Measurements from ENCODE around the gene RNU1-4.
"Not testable (repeated sequence)": the region's sequence is repeated elsewhere in the genome, so short reads cannot be mapped to it uniquely, and the experiment has no call there.

Gene RNU1-4

GRCh38 chr1:16740047-16740964 is at the start of gene RNU1-4:
TSS of gene RNU1-4 (plus strand) at chr1:16740516.
- H3K4me3 ChIP-seq (ENCODE audit: low read length), result not testable (repeated sequence)

- not testable (repeated sequence) for H3K4me3 ChIP-seq (ENCODE audit: low read length)
Measured at GRCh38 chr1:16690971-16691682, 49.2 kb upstream of the RNU1-4 start.

- not testable (repeated sequence) for H3K4me3 ChIP-seq (ENCODE audit: low read length)
Measured at GRCh38 chr1:16692283-16692682, 48.0 kb upstream of the RNU1-4 start.

- H3K4me3 ChIP-seq (ENCODE audit: low read length), result not testable (repeated sequence)
Measured at GRCh38 chr1:16692717-16693448, 47.4 kb upstream of the RNU1-4 start.

- not testable (repeated sequence) for H3K4me3 ChIP-seq (ENCODE audit: low read length)
Measured at GRCh38 chr1:16693449-16694307, 46.6 kb upstream of the RNU1-4 start.

GRCh38 chr1:16694308-16694702 is 46.0 kb upstream of the RNU1-4 start:
- not testable (repeated sequence) for H3K4me3 ChIP-seq (ENCODE audit: low read length)

GRCh38 chr1:16696507-16697150 is 43.7 kb upstream of the RNU1-4 start:
- not testable (repeated sequence) for H3K4me3 ChIP-seq (ENCODE audit: low read length)

GRCh38 chr1:16697152-16697551 is 43.2 kb upstream of the RNU1-4 start:
- not testable (repeated sequence) for H3K4me3 ChIP-seq (ENCODE audit: low read length)

GRCh38 chr1:16699440-16699839 is 40.9 kb upstream of the RNU1-4 start:
- H3K4me3 ChIP-seq (ENCODE audit: low read length), result not testable (repeated sequence)

- H3K4me3 ChIP-seq (ENCODE audit: low read length), result not testable (repeated sequence)
Measured at GRCh38 chr1:16700138-16700895, 40.0 kb upstream of the RNU1-4 start.

- H3K4me3 ChIP-seq (ENCODE audit: low read length), result not testable (repeated sequence)
Measured at GRCh38 chr1:16701189-16701588, 39.1 kb upstream of the RNU1-4 start.

- H3K4me3 ChIP-seq (ENCODE audit: low read length), result not testable (repeated sequence)
Measured at GRCh38 chr1:16702280-16702679, 38.0 kb upstream of the RNU1-4 start.

GRCh38 chr1:16703141-16703540 is 37.2 kb upstream of the RNU1-4 start:
- H3K4me3 ChIP-seq (ENCODE audit: low read length), result not testable (repeated sequence)

GRCh38 chr1:16703602-16704001 is 36.7 kb upstream of the RNU1-4 start:
- not testable (repeated sequence) for H3K4me3 ChIP-seq (ENCODE audit: low read length)

- not testable (repeated sequence) for H3K4me3 ChIP-seq (ENCODE audit: low read length)
Measured at GRCh38 chr1:16704076-16704475, 36.2 kb upstream of the RNU1-4 start.

- H3K4me3 ChIP-seq (ENCODE audit: low read length), result not testable (repeated sequence)
Measured at GRCh38 chr1:16704502-16705100, 35.7 kb upstream of the RNU1-4 start.

- not testable (repeated sequence) for H3K4me3 ChIP-seq (ENCODE audit: low read length)
Measured at GRCh38 chr1:16706302-16706701, 34.0 kb upstream of the RNU1-4 start.

- H3K4me3 ChIP-seq (ENCODE audit: low read length), result not testable (repeated sequence)
Measured at GRCh38 chr1:16707130-16708093, 32.9 kb upstream of the RNU1-4 start.

Data from GM08714 (cell line).